ENCODE data around the gene EIF3K. TPM values are rescaled to one million over a fixed set of nuclear protein-coding genes. Genes with fewer than 3 reads are reported as not detected.
A peak's percentile ranks its signal among the peaks of the same experiment; 100 is the strongest.

EIF3K gene
- total RNA-seq, 1 donor from 2014 or later: 314 TPM

- no peaks in the 10 kb centered on the region for H3K36me3 ChIP-seq (ENCODE audit: control insufficient read depth in 3 of 3, insufficient read depth in 3 of 3, low read length in 3 of 3)
- no peaks in the 10 kb centered on the region for H3K9me3 ChIP-seq (ENCODE audit: control insufficient read depth in 3 of 3, low read length in 3 of 3)
- H3K4me1 ChIP-seq (ENCODE audit: control insufficient read depth in 3 of 3, insufficient read depth in 3 of 3, low read length in 3 of 3): peaks cover 87 to 96% (median 92%) of the 10 kb centered on the region in 3 donors
- peak overlapping the region; percentile 3 to 58 (median 18) for H3K9ac ChIP-seq (ENCODE audit: low read depth in 1 of 3, low read length in 3 of 3)
- H3K4me3 ChIP-seq (ENCODE audit: low read length in 3 of 3): peak overlapping the region in 1 of 3 donors; percentile 41
- H3K27me3 ChIP-seq (ENCODE audit: control insufficient read depth in 3 of 3, insufficient read depth in 3 of 3, low read length in 3 of 3): no peaks in the 10 kb centered on the region
- peak overlapping the region; percentile 95 for H3K27ac ChIP-seq (ENCODE audit: low read depth, low read length)
These were observed 38.7 kb downstream of the EIF3K start for GRCh38 chr19:38657633-38658222.

DNA sequence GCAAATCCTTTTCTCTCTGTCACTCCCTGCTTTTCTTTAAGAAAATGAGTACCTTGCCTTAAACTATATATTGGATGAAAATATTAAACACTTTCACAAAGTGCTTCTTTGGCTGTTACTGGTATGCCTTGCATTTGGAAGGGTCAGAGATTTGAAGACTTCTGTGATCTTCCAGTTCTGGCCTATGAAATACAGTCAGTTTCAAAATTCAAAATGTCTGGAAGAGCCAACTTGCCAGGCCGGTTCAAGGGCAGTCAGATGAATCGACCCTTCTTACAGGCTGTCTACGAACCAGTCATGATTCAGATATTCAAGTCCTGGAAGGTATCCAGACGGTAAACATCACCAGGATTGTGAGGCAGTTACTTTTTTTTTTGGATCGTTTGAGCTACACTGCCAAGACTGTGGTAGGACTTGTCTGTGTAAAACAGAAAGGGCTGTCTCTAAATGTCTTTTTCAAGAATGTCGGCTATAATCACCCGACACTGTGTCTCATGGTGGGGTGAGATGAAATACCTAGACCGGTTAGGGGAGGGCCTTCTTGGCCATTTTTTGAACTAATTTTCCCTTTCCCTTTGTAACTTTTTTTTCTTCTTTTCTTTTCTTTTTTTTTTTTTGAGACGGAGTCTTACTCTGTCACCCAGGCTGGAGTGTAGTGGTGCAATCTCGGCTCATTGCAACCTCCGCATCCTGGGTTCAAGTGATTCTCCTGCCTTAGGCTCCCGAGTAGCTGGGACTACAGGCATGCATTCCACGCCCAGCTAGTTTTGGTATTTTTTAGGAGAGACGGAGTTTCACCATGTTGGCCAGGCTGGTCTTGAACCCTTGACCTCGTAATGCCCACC is 39.7 kb downstream of the EIF3K start:
- no peaks in the 10 kb centered on the region for H3K27me3 ChIP-seq (ENCODE audit: control insufficient read depth in 3 of 3, insufficient read depth in 3 of 3, low read length in 3 of 3)
- H3K9ac ChIP-seq (ENCODE audit: low read depth in 1 of 3, low read length in 3 of 3): peak overlapping the region; percentile 52 to 62 (median 58)
- H3K4me3 ChIP-seq (ENCODE audit: low read length in 3 of 3): peak overlapping the region in 2 of 3 donors; percentile 0 to 6
- H3K27ac ChIP-seq (ENCODE audit: low read depth, low read length): peak overlapping the region; percentile 95
- H3K4me1 ChIP-seq (ENCODE audit: control insufficient read depth in 3 of 3, insufficient read depth in 3 of 3, low read length in 3 of 3): peaks cover 93 to 98% (median 93%) of the 10 kb centered on the region in 3 donors
- H3K36me3 ChIP-seq (ENCODE audit: control insufficient read depth in 3 of 3, insufficient read depth in 3 of 3, low read length in 3 of 3): no peaks in the 10 kb centered on the region
- no peaks in the 10 kb centered on the region for H3K9me3 ChIP-seq (ENCODE audit: control insufficient read depth in 3 of 3, low read length in 3 of 3)

DNA sequence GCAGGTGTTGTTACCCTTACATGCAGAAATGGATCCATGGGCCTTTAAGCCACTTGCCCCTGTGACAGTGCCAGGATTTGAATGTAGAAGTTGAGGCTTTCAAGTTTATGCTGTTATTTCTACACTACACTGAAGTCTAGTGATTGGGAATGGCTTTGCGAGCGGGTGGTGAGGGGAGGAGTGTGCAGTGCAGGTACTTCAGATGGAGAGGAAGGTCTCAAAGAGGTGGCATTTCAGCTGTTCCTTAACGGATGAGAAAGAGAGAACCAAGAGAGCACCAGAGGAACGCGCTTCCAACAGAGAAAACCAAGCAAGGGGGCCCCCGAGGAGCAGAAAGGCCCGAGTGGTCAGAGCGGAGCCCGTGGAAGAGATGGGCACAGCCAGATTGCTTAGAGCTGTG is 41.7 kb downstream of the EIF3K start:
- H3K4me3 ChIP-seq (ENCODE audit: low read length in 3 of 3): no peak overlapping the region
- H3K9ac ChIP-seq (ENCODE audit: low read depth in 1 of 3, low read length in 3 of 3): peak overlapping the region in 1 of 3 donors; percentile 26
- H3K9me3 ChIP-seq (ENCODE audit: control insufficient read depth in 3 of 3, low read length in 3 of 3): no peaks in the 10 kb centered on the region
- no peaks in the 10 kb centered on the region for H3K36me3 ChIP-seq (ENCODE audit: control insufficient read depth in 3 of 3, insufficient read depth in 3 of 3, low read length in 3 of 3)
- H3K27me3 ChIP-seq (ENCODE audit: control insufficient read depth in 3 of 3, insufficient read depth in 3 of 3, low read length in 3 of 3): no peaks in the 10 kb centered on the region
- peaks cover 93 to 98% (median 93%) of the 10 kb centered on the region in 3 donors for H3K4me1 ChIP-seq (ENCODE audit: control insufficient read depth in 3 of 3, insufficient read depth in 3 of 3, low read length in 3 of 3)
- H3K27ac ChIP-seq (ENCODE audit: low read depth, low read length): peak overlapping the region; percentile 95

GRCh38 chr19:38661136-38661535 is 42.1 kb downstream of the EIF3K start:
- no peak overlapping the region for H3K9ac ChIP-seq (ENCODE audit: low read depth in 1 of 3, low read length in 3 of 3)
- peaks cover 92 to 98% (median 94%) of the 10 kb centered on the region in 3 donors for H3K4me1 ChIP-seq (ENCODE audit: control insufficient read depth in 3 of 3, insufficient read depth in 3 of 3, low read length in 3 of 3)
- no peak overlapping the region for H3K4me3 ChIP-seq (ENCODE audit: low read length in 3 of 3)
- H3K27me3 ChIP-seq (ENCODE audit: control insufficient read depth in 3 of 3, insufficient read depth in 3 of 3, low read length in 3 of 3): no peaks in the 10 kb centered on the region
- H3K36me3 ChIP-seq (ENCODE audit: control insufficient read depth in 3 of 3, insufficient read depth in 3 of 3, low read length in 3 of 3): no peaks in the 10 kb centered on the region
- H3K27ac ChIP-seq (ENCODE audit: low read depth, low read length): peak overlapping the region; percentile 95
- no peaks in the 10 kb centered on the region for H3K9me3 ChIP-seq (ENCODE audit: control insufficient read depth in 3 of 3, low read length in 3 of 3)

DNA sequence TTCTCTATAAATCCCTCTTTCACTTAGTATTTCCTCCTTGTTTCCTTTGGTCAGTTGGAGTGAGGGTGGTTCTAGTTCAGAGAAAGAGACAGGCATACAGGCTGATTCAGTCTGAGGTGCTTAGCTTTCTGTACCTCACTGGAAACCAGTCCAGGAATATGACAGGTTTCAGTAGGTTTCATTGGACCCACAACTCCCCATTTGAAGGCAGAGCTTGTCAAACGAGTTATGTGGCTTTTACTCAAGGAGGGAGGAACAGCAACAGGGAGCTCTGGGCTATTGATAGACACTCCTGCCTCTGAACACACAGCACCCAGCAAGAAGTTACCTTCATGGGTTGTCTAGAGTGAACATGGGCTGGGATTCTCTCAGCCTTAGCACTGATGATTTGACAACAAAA is 43.0 kb downstream of the EIF3K start:
- Histone ChIP-seq H3K4me1 (ENCODE audit: control insufficient read depth in 3 of 3, insufficient read depth in 3 of 3, low read length in 3 of 3) (peaks cover 93 to 98% (median 94%) of the 10 kb centered on the region in 3 donors), H3K9me3 (ENCODE audit: control insufficient read depth in 3 of 3, low read length in 3 of 3) (no peaks in the 10 kb centered on the region), H3K9ac (ENCODE audit: low read depth in 1 of 3, low read length in 3 of 3) (peak overlapping the region; percentile 1 to 63 (median 12)), H3K4me3 (ENCODE audit: low read length in 3 of 3) (peak overlapping the region in 1 of 3 donors; percentile 16), H3K27ac (ENCODE audit: low read depth, low read length) (peak overlapping the region; percentile 93), H3K36me3 (ENCODE audit: control insufficient read depth in 3 of 3, insufficient read depth in 3 of 3, low read length in 3 of 3) (no peaks in the 10 kb centered on the region), H3K27me3 (ENCODE audit: control insufficient read depth in 3 of 3, insufficient read depth in 3 of 3, low read length in 3 of 3) (no peaks in the 10 kb centered on the region)

GRCh38 chr19:38662537-38663155 is 43.7 kb downstream of the EIF3K start:
- peak overlapping the region; percentile 93 for H3K27ac ChIP-seq (ENCODE audit: low read depth, low read length)
- no peaks in the 10 kb centered on the region for H3K36me3 ChIP-seq (ENCODE audit: control insufficient read depth in 3 of 3, insufficient read depth in 3 of 3, low read length in 3 of 3)
- peak overlapping the region in 2 of 3 donors; percentile 21 to 86 for H3K9ac ChIP-seq (ENCODE audit: low read depth in 1 of 3, low read length in 3 of 3)
- H3K9me3 ChIP-seq (ENCODE audit: control insufficient read depth in 3 of 3, low read length in 3 of 3): no peaks in the 10 kb centered on the region
- peaks cover 93 to 98% (median 96%) of the 10 kb centered on the region in 3 donors for H3K4me1 ChIP-seq (ENCODE audit: control insufficient read depth in 3 of 3, insufficient read depth in 3 of 3, low read length in 3 of 3)
- no peaks in the 10 kb centered on the region for H3K27me3 ChIP-seq (ENCODE audit: control insufficient read depth in 3 of 3, insufficient read depth in 3 of 3, low read length in 3 of 3)
- H3K4me3 ChIP-seq (ENCODE audit: low read length in 3 of 3): peak overlapping the region; percentile 16 to 54 (median 27)

GRCh38 chr19:38663156-38663651 is 44.2 kb downstream of the EIF3K start:
- Histone ChIP-seq H3K27me3 (ENCODE audit: control insufficient read depth in 3 of 3, insufficient read depth in 3 of 3, low read length in 3 of 3) (no peaks in the 10 kb centered on the region), H3K4me1 (ENCODE audit: control insufficient read depth in 3 of 3, insufficient read depth in 3 of 3, low read length in 3 of 3) (peaks cover 93 to 98% (median 96%) of the 10 kb centered on the region in 3 donors), H3K36me3 (ENCODE audit: control insufficient read depth in 3 of 3, insufficient read depth in 3 of 3, low read length in 3 of 3) (no peaks in the 10 kb centered on the region), H3K4me3 (ENCODE audit: low read length in 3 of 3) (peak overlapping the region; percentile 54 to 65 (median 61)), H3K9me3 (ENCODE audit: control insufficient read depth in 3 of 3, low read length in 3 of 3) (no peaks in the 10 kb centered on the region), H3K9ac (ENCODE audit: low read depth in 1 of 3, low read length in 3 of 3) (peak overlapping the region; percentile 66 to 86 (median 82)), H3K27ac (ENCODE audit: low read depth, low read length) (peak overlapping the region; percentile 93)

DNA sequence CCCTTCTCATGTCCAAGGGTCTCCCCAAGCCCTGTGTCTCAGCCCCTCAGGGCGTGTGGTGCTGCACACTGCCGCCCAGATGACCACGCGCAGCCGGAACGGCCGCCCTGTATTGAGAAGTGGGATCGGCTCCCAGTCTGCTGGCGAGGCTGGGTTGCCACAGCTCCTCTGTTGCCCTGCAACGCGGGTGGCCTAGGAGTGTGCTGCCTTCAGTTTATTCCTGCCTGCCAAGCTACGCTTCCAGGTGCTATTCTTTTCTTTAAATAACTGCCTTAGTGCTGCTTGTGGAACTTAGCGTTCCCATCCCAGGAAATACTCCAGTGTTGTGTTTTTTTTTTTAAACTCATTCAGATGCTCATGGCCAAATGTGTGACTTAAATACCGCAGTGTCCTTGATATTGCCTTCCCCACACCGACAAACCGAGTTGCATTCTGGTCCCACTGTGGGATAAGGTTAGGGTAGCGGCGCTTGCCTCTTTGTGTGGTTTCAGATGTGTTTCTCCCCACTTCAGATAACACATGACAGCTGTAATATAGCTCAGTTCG is 45.0 kb downstream of the EIF3K start:
- Histone ChIP-seq H3K9me3 (ENCODE audit: control insufficient read depth in 3 of 3, low read length in 3 of 3) (no peaks in the 10 kb centered on the region), H3K36me3 (ENCODE audit: control insufficient read depth in 3 of 3, insufficient read depth in 3 of 3, low read length in 3 of 3) (no peaks in the 10 kb centered on the region), H3K4me1 (ENCODE audit: control insufficient read depth in 3 of 3, insufficient read depth in 3 of 3, low read length in 3 of 3) (peaks cover 92 to 98% (median 95%) of the 10 kb centered on the region in 3 donors), H3K27ac (ENCODE audit: low read depth, low read length) (peak overlapping the region; percentile 93), H3K9ac (ENCODE audit: low read depth in 1 of 3, low read length in 3 of 3) (peak overlapping the region; percentile 66 to 86 (median 82)), H3K4me3 (ENCODE audit: low read length in 3 of 3) (peak overlapping the region; percentile 54 to 65 (median 61)), H3K27me3 (ENCODE audit: control insufficient read depth in 3 of 3, insufficient read depth in 3 of 3, low read length in 3 of 3) (no peaks in the 10 kb centered on the region)

- H3K9me3 ChIP-seq (ENCODE audit: control insufficient read depth in 3 of 3, low read length in 3 of 3): no peaks in the 10 kb centered on the region
- H3K36me3 ChIP-seq (ENCODE audit: control insufficient read depth in 3 of 3, insufficient read depth in 3 of 3, low read length in 3 of 3): no peaks in the 10 kb centered on the region
- H3K27me3 ChIP-seq (ENCODE audit: control insufficient read depth in 3 of 3, insufficient read depth in 3 of 3, low read length in 3 of 3): no peaks in the 10 kb centered on the region
- H3K27ac ChIP-seq (ENCODE audit: low read depth, low read length): peak overlapping the region; percentile 93
- H3K9ac ChIP-seq (ENCODE audit: low read depth in 1 of 3, low read length in 3 of 3): peak overlapping the region; percentile 66 to 86 (median 67)
- peak overlapping the region; percentile 54 to 65 (median 61) for H3K4me3 ChIP-seq (ENCODE audit: low read length in 3 of 3)
- H3K4me1 ChIP-seq (ENCODE audit: control insufficient read depth in 3 of 3, insufficient read depth in 3 of 3, low read length in 3 of 3): peaks cover 91 to 98% (median 95%) of the 10 kb centered on the region in 3 donors
These were observed 45.7 kb downstream of the EIF3K start for GRCh38 chr19:38664503-38665211.
